ENCODE measurements around the gene CEP170B.

The CEP170B gene

GRCh38 chr14:104877066-104877805, 12.2 kb downstream of the CEP170B start:
- H3K4me3 ChIP-seq (ENCODE audit: low read depth, low read length), result no peak overlapping the region
- no peak for DNase-seq (ENCODE audit: low read depth, low spot score)
- ChIA-PET POLR2A (no interaction called here), CTCF (interaction anchor here (1.2 to 1.7 kb wide), 2 partner anchors 19 to 21 kb away, joined by 3 to 6 read pairs; no protein-coding TSS in a partner anchor)
- TF ChIP-seq CTCF (IDR thresholded peaks at IDR 0.05; ENCODE audit: insufficient read depth, low read length, missing control alignments), result no peak

GRCh38 chr14:104877806-104878550, 12.9 kb downstream of the CEP170B start:
- ChIA-PET CTCF (interaction anchor here (1.1 kb wide), 1 partner anchor 52 kb away, joined by 3 read pairs; no protein-coding TSS in a partner anchor), POLR2A (no interaction called here)
- no peak overlapping the region for H3K4me3 ChIP-seq (ENCODE audit: low read depth, low read length)
- DNase-seq (ENCODE audit: low read depth, low spot score), result no peak
- TF ChIP-seq CTCF (IDR thresholded peaks at IDR 0.05; ENCODE audit: insufficient read depth, low read length, missing control alignments), result no peak

GRCh38 chr14:104878582-104878981, 13.5 kb downstream of the CEP170B start:
- H3K4me3 ChIP-seq (ENCODE audit: low read depth, low read length), result no peak overlapping the region
- no peak for TF ChIP-seq CTCF (IDR thresholded peaks at IDR 0.05; ENCODE audit: insufficient read depth, low read length, missing control alignments)
- ChIA-PET CTCF (interaction anchor here (1.1 kb wide), 1 partner anchor 52 kb away, joined by 3 read pairs; no protein-coding TSS in a partner anchor), POLR2A (no interaction called here)
- no peak for DNase-seq (ENCODE audit: low read depth, low spot score)

DNA sequence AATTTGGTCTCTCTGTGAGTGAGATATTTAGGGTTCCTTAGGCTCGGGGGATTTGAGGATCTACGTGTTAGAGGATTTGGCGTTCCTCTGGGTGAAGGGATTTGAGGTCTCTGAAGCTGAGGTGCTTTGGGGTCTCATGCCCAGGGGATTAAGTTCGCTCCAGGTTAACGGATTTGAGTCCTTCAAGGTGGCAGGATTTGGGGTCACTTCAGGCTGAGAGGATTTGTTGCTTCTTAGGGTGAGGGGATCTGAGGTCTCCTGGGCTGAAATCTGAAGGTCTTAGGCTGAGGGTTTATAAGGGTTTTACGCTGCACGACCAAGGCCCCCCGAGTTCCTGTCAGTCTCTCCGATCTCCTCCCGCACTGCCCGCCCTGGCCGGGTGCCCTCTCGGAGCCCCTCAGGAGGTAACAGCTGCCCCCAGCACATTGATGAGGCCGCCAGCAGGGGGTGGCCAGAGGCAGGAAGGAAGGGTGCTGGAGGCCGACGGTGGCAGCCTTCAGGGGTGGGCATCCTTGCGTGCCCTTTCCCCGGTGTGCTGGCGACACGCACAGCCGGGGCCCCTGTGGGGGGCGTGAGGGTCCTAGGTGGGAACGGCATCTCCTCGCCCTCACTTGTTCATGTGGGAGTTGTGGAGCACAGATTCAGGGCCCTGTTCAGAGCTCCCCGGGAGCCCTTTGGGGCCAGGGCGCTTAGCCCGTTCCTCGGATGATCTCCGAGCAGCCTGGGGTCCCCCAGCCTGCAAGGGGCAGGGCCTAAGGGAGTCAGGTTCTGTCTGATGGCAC, 14.3 kb downstream of the CEP170B start:
- ChIA-PET CTCF (interaction anchor here (1.1 to 1.2 kb wide), 2 partner anchors 53 to 110 kb away, joined by 3 read pairs; no protein-coding TSS in a partner anchor), POLR2A (no interaction called here)
- TF ChIP-seq CTCF (IDR thresholded peaks at IDR 0.05; ENCODE audit: insufficient read depth, low read length, missing control alignments), result no peak
- H3K4me3 ChIP-seq (ENCODE audit: low read depth, low read length), result no peak overlapping the region
- DNase-seq (ENCODE audit: low read depth, low spot score), result no peak

DNA sequence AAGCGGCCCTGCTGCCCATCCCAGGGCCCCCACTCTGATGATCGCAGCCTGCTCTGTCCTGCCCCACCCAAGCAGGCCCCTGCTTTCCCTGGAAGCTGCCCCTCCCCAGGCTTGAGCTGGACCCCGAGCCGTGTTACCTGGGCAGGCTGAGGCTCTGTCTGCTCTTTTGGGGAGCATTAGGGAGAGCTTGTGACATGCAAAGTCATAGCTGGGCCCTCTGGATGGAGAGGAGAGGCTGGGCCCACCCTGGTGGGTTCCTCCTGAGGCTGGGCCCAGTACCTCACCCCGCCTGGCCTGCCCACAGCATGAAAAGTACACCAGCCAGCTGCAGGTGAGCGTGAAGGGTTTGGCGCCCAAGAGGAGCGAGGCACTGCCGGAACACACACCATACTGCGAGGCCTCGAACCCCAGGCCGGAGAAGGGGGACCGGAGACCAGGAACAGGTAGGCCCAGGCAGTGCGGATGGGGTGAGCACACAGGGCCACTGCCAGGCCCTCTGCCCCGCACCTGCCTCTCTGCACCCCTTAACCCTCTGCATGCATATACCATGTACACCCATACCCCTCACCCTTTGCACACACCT, 15.0 kb downstream of the CEP170B start:
- POLR2A ChIA-PET, result no interaction called here
- H3K4me3 ChIP-seq (ENCODE audit: low read depth, low read length), result no peak overlapping the region
- CTCF ChIA-PET, result interaction anchor here (0.9 to 1.2 kb wide), 3 partner anchors 111 to 171 kb away, joined by 3 to 4 read pairs (median 3); no protein-coding TSS in a partner anchor
- DNase-seq (ENCODE audit: low read depth, low spot score), result no peak
- TF ChIP-seq CTCF (IDR thresholded peaks at IDR 0.05; ENCODE audit: insufficient read depth, low read length, missing control alignments), result no peak

All from AG04449 (cell line).